ENCODE results near the gene TNFRSF1A. TPM values are rescaled to one million over a fixed set of nuclear protein-coding genes. Genes with fewer than 3 reads are reported as not detected.

TNFRSF1A gene
- total RNA-seq, 1 experiment from 2014 or later, result 108 TPM

- POLR2A ChIA-PET, result no interaction called here
- peaks cover 24% of the 10 kb centered on the region for H3K4me1 ChIP-seq (ENCODE audit: control insufficient read depth, insufficient read depth, low read length)
- no TSS peak for BruUV-seq (replicated peaks)
These were observed 59.4 kb downstream of the TNFRSF1A start for GRCh38 chr12:6282453-6282840.

DNA sequence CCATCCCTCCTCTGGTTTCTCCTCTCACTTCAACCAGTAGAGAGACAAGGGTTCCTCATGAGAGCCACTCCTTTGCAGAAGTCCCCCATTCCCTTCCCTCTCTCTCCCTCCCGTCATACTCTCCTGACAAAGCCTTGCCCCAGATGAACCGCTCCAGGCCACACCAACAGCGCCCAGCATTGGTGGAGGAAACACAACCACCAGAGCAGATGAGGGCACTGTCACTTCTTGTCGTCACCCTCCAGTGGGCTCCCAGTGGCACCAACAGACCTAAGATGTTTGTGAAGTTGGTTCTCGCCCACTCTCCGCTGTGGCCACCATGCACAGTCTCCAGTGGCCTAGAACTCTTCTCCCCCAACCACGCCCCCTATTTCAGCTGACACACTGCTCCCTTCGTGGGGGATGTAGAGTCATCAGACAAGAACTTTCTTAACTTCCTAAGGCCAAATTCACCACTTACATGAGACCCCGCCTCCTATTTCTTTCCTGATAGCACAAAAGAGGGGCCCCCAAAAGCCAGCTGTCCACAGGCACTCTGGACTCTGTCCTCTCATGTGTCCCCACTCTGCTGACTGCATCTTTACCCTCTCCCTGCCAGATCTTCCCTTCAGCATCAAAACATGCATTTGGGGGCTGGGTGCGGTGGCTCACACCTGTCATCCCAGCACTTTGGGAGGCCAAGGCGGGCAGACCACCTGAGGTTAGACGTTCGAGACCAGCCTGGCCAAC lies 60.6 kb downstream of the TNFRSF1A start:
- in situ Hi-C loops (cut with HindIII; ENCODE audit: low pct_unique_long_range_greater_than_20kb, low sequenced_read_pairs), result no loop called here
- intact Hi-C loops (cut with micrococcal nuclease; ENCODE audit: unreplicated experiment), result no loop called here

More at GRCh38 chr12:6282453-6282840, 59.4 kb downstream of the TNFRSF1A start:
- in situ Hi-C loops (cut with HindIII; ENCODE audit: low pct_unique_long_range_greater_than_20kb, low sequenced_read_pairs), result no loop called here
- H3K27me3 ChIP-seq (ENCODE audit: control insufficient read depth, insufficient read depth, low read length), result no peaks in the 10 kb centered on the region
- intact Hi-C loops (cut with micrococcal nuclease; ENCODE audit: unreplicated experiment), result no loop called here
- no peak overlapping the region for H3K4me3 ChIP-seq (ENCODE audit: low read depth in 2 of 2, low read length in 2 of 2)
- H3K27ac ChIP-seq (ENCODE audit: low read length), result no peak overlapping the region
- H3K9me3 ChIP-seq (ENCODE audit: control insufficient read depth, insufficient read depth, low read depth, low read length), result no peaks in the 10 kb centered on the region
- H3K36me3 ChIP-seq (ENCODE audit: control insufficient read depth, insufficient read depth, low read length), result no peaks in the 10 kb centered on the region
- no peak for TF ChIP-seq TCF7L2 (IDR thresholded peaks at IDR 0.05; ENCODE audit: low read depth, low read length)
- TF ChIP-seq CTCF (IDR thresholded peaks at IDR 0.05), result no peak
- TF ChIP-seq POLR2AphosphoS5 (IDR thresholded peaks at IDR 0.05; ENCODE audit: low read depth, low read length), result no peak
- TF ChIP-seq, protein P1, sequence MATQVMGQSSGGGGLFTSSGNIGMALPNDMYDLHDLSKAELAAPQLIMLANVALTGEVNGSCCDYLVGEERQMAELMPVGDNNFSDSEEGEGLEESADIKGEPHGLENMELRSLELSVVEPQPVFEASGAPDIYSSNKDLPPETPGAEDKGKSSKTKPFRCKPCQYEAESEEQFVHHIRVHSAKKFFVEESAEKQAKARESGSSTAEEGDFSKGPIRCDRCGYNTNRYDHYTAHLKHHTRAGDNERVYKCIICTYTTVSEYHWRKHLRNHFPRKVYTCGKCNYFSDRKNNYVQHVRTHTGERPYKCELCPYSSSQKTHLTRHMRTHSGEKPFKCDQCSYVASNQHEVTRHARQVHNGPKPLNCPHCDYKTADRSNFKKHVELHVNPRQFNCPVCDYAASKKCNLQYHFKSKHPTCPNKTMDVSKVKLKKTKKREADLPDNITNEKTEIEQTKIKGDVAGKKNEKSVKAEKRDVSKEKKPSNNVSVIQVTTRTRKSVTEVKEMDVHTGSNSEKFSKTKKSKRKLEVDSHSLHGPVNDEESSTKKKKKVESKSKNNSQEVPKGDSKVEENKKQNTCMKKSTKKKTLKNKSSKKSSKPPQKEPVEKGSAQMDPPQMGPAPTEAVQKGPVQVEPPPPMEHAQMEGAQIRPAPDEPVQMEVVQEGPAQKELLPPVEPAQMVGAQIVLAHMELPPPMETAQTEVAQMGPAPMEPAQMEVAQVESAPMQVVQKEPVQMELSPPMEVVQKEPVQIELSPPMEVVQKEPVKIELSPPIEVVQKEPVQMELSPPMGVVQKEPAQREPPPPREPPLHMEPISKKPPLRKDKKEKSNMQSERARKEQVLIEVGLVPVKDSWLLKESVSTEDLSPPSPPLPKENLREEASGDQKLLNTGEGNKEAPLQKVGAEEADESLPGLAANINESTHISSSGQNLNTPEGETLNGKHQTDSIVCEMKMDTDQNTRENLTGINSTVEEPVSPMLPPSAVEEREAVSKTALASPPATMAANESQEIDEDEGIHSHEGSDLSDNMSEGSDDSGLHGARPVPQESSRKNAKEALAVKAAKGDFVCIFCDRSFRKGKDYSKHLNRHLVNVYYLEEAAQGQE (IDR thresholded peaks at IDR 0.05; ENCODE audit: insufficient read depth in 1 of 2, low read depth in 2 of 2, low read length in 1 of 2), result no peak
- no peak for TF ChIP-seq SIN3A (IDR thresholded peaks at IDR 0.05; ENCODE audit: borderline replicate concordance, insufficient read depth, low read depth, low read length)
- DNase-seq (ENCODE audit: low read depth, low spot score), result no peak
- no peak for ATAC-seq
- CTCF ChIA-PET, result interaction anchor here (2.7 kb wide), 1 partner anchor 87 kb away, joined by 11 read pairs; no protein-coding TSS in a partner anchor

More for the DNA sequence above, 60.6 kb downstream of the TNFRSF1A start:
- ChIA-PET CTCF (no interaction called here), POLR2A (no interaction called here)
- DNase-seq (ENCODE audit: low read depth, low spot score), result no peak
- TF ChIP-seq, protein P1 (IDR thresholded peaks at IDR 0.05; ENCODE audit: insufficient read depth in 1 of 2, low read depth in 2 of 2, low read length in 1 of 2), result no peak
- no peak for TF ChIP-seq CTCF (IDR thresholded peaks at IDR 0.05)
- TF ChIP-seq TCF7L2 (IDR thresholded peaks at IDR 0.05; ENCODE audit: low read depth, low read length), result no peak
- TF ChIP-seq POLR2AphosphoS5 (IDR thresholded peaks at IDR 0.05; ENCODE audit: low read depth, low read length), result no peak
- TF ChIP-seq SIN3A (IDR thresholded peaks at IDR 0.05; ENCODE audit: borderline replicate concordance, insufficient read depth, low read depth, low read length), result no peak
- no TSS peak for BruUV-seq (replicated peaks)
- H3K27me3 ChIP-seq (ENCODE audit: control insufficient read depth, insufficient read depth, low read length), result no peaks in the 10 kb centered on the region
- ATAC-seq, result no peak
- no peak overlapping the region for H3K4me3 ChIP-seq (ENCODE audit: low read depth in 2 of 2, low read length in 2 of 2)
- peaks cover 24% of the 10 kb centered on the region for H3K4me1 ChIP-seq (ENCODE audit: control insufficient read depth, insufficient read depth, low read length)
- no peaks in the 10 kb centered on the region for H3K36me3 ChIP-seq (ENCODE audit: control insufficient read depth, insufficient read depth, low read length)
- no peaks in the 10 kb centered on the region for H3K9me3 ChIP-seq (ENCODE audit: control insufficient read depth, insufficient read depth, low read depth, low read length)
- H3K27ac ChIP-seq (ENCODE audit: low read length), result no peak overlapping the region
